CD4-positive, alpha-beta T cell treated with Interleukin-15 for 4 hours (primary cell): ENCODE measurements around the gene DNMT1.

Experiments
- DNase-seq: peaks from one replicate; pipeline ENCODE4 v3.0.0-alpha.2; 2020; ENCODE audit warnings: low spot score

DNMT1 gene

GRCh38 chr19:10141479-10141878 lies 53.3 kb downstream of the DNMT1 start:
- DNase-seq: no peak

- DNase-seq: no peak
These were observed 54.8 kb downstream of the DNMT1 start for GRCh38 chr19:10139952-10140351.

- no peak for DNase-seq
These were observed 55.6 kb downstream of the DNMT1 start for GRCh38 chr19:10138879-10139795.

- DNase-seq: no peak
These were observed 56.7 kb downstream of the DNMT1 start for GRCh38 chr19:10137751-10138682.

- DNase-seq: no peak
These were observed 57.8 kb downstream of the DNMT1 start for GRCh38 chr19:10136936-10137335.

- DNase-seq: no peak
These were observed 59.0 kb downstream of the DNMT1 start for GRCh38 chr19:10135551-10136334.

- no peak for DNase-seq
These were observed 60.7 kb downstream of the DNMT1 start for GRCh38 chr19:10134040-10134439.

GRCh38 chr19:10133596-10133995 lies 61.2 kb downstream of the DNMT1 start:
- DNase-seq: no peak

- no peak for DNase-seq
These were observed 61.8 kb downstream of the DNMT1 start for GRCh38 chr19:10132905-10133304.

GRCh38 chr19:10126213-10126639 lies 68.5 kb downstream of the DNMT1 start:
- DNase-seq: no peak

GRCh38 chr19:10124429-10124828 lies 70.3 kb downstream of the DNMT1 start:
- DNase-seq: no peak

GRCh38 chr19:10122045-10122444 lies 72.7 kb downstream of the DNMT1 start:
- DNase-seq: no peak

- no peak for DNase-seq
These were observed 74.1 kb downstream of the DNMT1 start for GRCh38 chr19:10120538-10121189.

- no peak for DNase-seq
These were observed 75.8 kb downstream of the DNMT1 start for GRCh38 chr19:10118960-10119359.

GRCh38 chr19:10116866-10117616 lies 77.7 kb downstream of the DNMT1 start:
- DNase-seq: no peak

GRCh38 chr19:10116085-10116865 lies 78.5 kb downstream of the DNMT1 start:
- DNase-seq: no peak

- no peak for DNase-seq
These were observed 79.2 kb downstream of the DNMT1 start for GRCh38 chr19:10115392-10116084.

GRCh38 chr19:10114651-10115391 lies 79.9 kb downstream of the DNMT1 start:
- DNase-seq: no peak
